HG03558 (cell line): ENCODE results near the gene PXDN.

Experiments
- ATAC-seq: cut with Tn5 transposase; IDR thresholded peaks from one replicate; pipeline ENCODE4 v1.9.1; 2021; ENCODE audit warnings: moderate number of reproducible peaks; ENCODE audit not compliant: unreplicated experiment; ENCODE audit errors: extremely low read depth

The PXDN gene

GRCh38 chr2:1673160-1673944 lies 71.0 kb downstream of the PXDN start:
- ATAC-seq: no peak

GRCh38 chr2:1672738-1673137 lies 71.6 kb downstream of the PXDN start:
- ATAC-seq: no peak

- no peak for ATAC-seq
Observed at GRCh38 chr2:1671916-1672315, 72.4 kb downstream of the PXDN start.

- ATAC-seq: no peak
Observed at GRCh38 chr2:1670636-1671035, 73.7 kb downstream of the PXDN start.

- ATAC-seq: no peak
Observed at GRCh38 chr2:1665761-1666505, 78.4 kb downstream of the PXDN start.

- ATAC-seq: no peak
Observed at GRCh38 chr2:1664698-1665097, 79.6 kb downstream of the PXDN start.

GRCh38 chr2:1664076-1664605 lies 80.2 kb downstream of the PXDN start:
- no peak for ATAC-seq

- ATAC-seq: no peak
Observed at GRCh38 chr2:1663621-1664020, 80.7 kb downstream of the PXDN start.

- ATAC-seq: no peak
Observed at GRCh38 chr2:1662606-1663180, 81.6 kb downstream of the PXDN start.

- no peak for ATAC-seq
Observed at GRCh38 chr2:1661891-1662605, 82.3 kb downstream of the PXDN start.

- ATAC-seq: no peak
Observed at GRCh38 chr2:1660656-1661640, 83.4 kb downstream of the PXDN start.

GRCh38 chr2:1659951-1660565 lies 84.3 kb downstream of the PXDN start:
- ATAC-seq: no peak

- no peak for ATAC-seq
Observed at GRCh38 chr2:1658394-1659151, 85.7 kb downstream of the PXDN start.

GRCh38 chr2:1656961-1657841 lies 87.1 kb downstream of the PXDN start:
- no peak for ATAC-seq

- ATAC-seq: no peak
Observed at GRCh38 chr2:1656326-1656960, 87.9 kb downstream of the PXDN start.

- ATAC-seq: no peak
Observed at GRCh38 chr2:1655461-1655860, 88.9 kb downstream of the PXDN start.
